K562 (cell line): ENCODE results near the gene NET1. TPM values are rescaled to one million over a fixed set of nuclear protein-coding genes. Genes with fewer than 3 reads are reported as not detected.

ENCODE experiments used
- ATAC-seq: fragments of 200-7000 bp; cut with Tn5 transposase; 3 replicates; pipeline ENCODE4 v1.9.1; 2020; ENCODE audit warnings: moderate library complexity
- BruUV-seq: library from RNA; stranded (reverse); fragments of 400-500 nt; replicated peaks from 2 replicates; lab custom pipeline; 2021; lab: Mats Ljungman, UMichigan
- CTCF ChIA-PET: fragments of 300-600 bp; formaldehyde crosslinking; extraction: SDS; loops from one replicate; lab custom pipeline; 2021; ENCODE audit warnings: low intra/inter-chr PET ratio; lab: Yijun Ruan, JAX
- POLR2A ChIA-PET: fragments of 300-600, 350-650 bp; sonication (Branson Sonifier 250); formaldehyde crosslinking; extraction: SDS; loops from one replicate; lab custom pipeline; 2021; ENCODE audit warnings: antibody characterized with exemption, inconsistent platforms; lab: Yijun Ruan, JAX
- DNase-seq, 4 experiments: peaks; one replicate each; pipeline versions ENCODE4 v3.0.0 to v3.0.0-alpha.2; 2011 to 2018; ENCODE audit warnings: low spot score in 3 of 4, mixed read lengths in 3 of 4; ENCODE audit errors: extremely low read depth in 1 of 4
- FAIRE-seq: peaks from 2 replicates; lab custom pipeline; 2011; peaks lifted over from hg19 to GRCh38; lab: Jason Lieb, UNC
- H2AFZ ChIP-seq: 2 replicates; pipeline ENCODE4 v1.6.0; 2011; ENCODE audit warnings: low read depth, low read length, control low read depth, inconsistent platforms
- H3K27ac ChIP-seq: fragments of 200-600 bp; 3 replicates; pipeline ENCODE4 v1.8.0; 2011; ENCODE audit warnings: low read depth, mild to moderate bottlenecking, control low read depth, inconsistent platforms, low read length, moderate library complexity, mixed read lengths; ENCODE audit errors: extremely low read depth
- H3K27me3 ChIP-seq, 2 experiments: fragments of 300-600 bp in 1 of 2; 2 replicates in 1 of 2; 3 replicates in 1 of 2; pipeline versions ENCODE4 v1.6.0 to v1.8.0; 2011; ENCODE audit warnings: inconsistent platforms in 2 of 2, low read length in 2 of 2, mild to moderate bottlenecking in 1 of 2, mixed read lengths in 1 of 2, moderate library complexity in 1 of 2; ENCODE audit not compliant: control insufficient read depth in 2 of 2, insufficient read depth in 2 of 2
- H3K36me3 ChIP-seq: fragments of 300-600 bp; 3 replicates; pipeline ENCODE4 v1.8.0; 2011; ENCODE audit warnings: mild to moderate bottlenecking, low read length, inconsistent platforms; ENCODE audit not compliant: control insufficient read depth, insufficient read depth
- H3K4me1 ChIP-seq, 2 experiments: fragments of 200-600 bp in 1 of 2; replicated peaks in 1 of 2; 2 replicates in 1 of 2; 3 replicates in 1 of 2; pipeline versions ENCODE4 v1.5.1 to v1.8.0; 2011; ENCODE audit warnings: inconsistent platforms in 2 of 2, low read length in 2 of 2, mild to moderate bottlenecking in 1 of 2, mixed read lengths in 1 of 2, moderate library complexity in 1 of 2; ENCODE audit not compliant: control insufficient read depth in 2 of 2, insufficient read depth in 2 of 2
- H3K4me2 ChIP-seq: 2 replicates; pipeline ENCODE4 v1.6.1; 2011; ENCODE audit warnings: low read length, control low read depth, inconsistent platforms, mixed read lengths; ENCODE audit not compliant: insufficient read depth
- H3K4me3 ChIP-seq: fragments of 200-600 bp; sonication (generic), shearing (Covaris generic); 2 replicates; pipeline ENCODE4 v1.5.1; 2016; ENCODE audit warnings: control low read depth, inconsistent platforms
- H3K79me2 ChIP-seq: fragments of 200-600 bp; 3 replicates; pipeline ENCODE4 v1.8.0; 2011; ENCODE audit warnings: low read length, inconsistent platforms; ENCODE audit not compliant: control insufficient read depth, insufficient read depth
- H3K9ac ChIP-seq, 2 experiments: 2 replicates each; pipeline versions ENCODE4 v1.6.0 to v1.6.1; 2011; ENCODE audit warnings: low read depth in 2 of 2, low read length in 2 of 2, control low read depth in 1 of 2, inconsistent platforms in 1 of 2, mild to moderate bottlenecking in 1 of 2, mixed read lengths in 1 of 2; ENCODE audit not compliant: insufficient read depth in 1 of 2
- H3K9me1 ChIP-seq: one replicate; pipeline ENCODE4 v1.6.0; 2011; ENCODE audit warnings: inconsistent platforms, mild to moderate bottlenecking, low read length, moderate library complexity; ENCODE audit not compliant: control insufficient read depth, insufficient read depth
- H3K9me3 ChIP-seq: replicated peaks from 2 replicates; pipeline ENCODE4 v1.5.1; 2011; ENCODE audit warnings: low read depth, low read length, inconsistent platforms; ENCODE audit not compliant: control insufficient read depth, insufficient read depth
- H4K20me1 ChIP-seq: replicated peaks from 2 replicates; pipeline ENCODE4 v1.6.1; 2011; ENCODE audit warnings: low read length, inconsistent platforms, mixed read lengths; ENCODE audit not compliant: control insufficient read depth, insufficient read depth
- NCOA4 ChIP-seq: fragments of 450-650 bp; IDR thresholded peaks from 2 replicates; pipeline ENCODE4 v1.6.1; 2018; ENCODE audit warnings: mild to moderate bottlenecking; ENCODE audit not compliant: partially characterized antibody
- NFATC3 ChIP-seq: fragments of 450-650 bp; IDR thresholded peaks from 2 replicates; pipeline ENCODE4 v1.6.1; 2017; ENCODE audit warnings: mild to moderate bottlenecking
- RBFOX2 ChIP-seq: fragments of 200-400 bp; formaldehyde crosslinking; IDR thresholded peaks from 2 replicates; pipeline ENCODE4 v1.6.1; 2017; ENCODE audit warnings: low read depth, mild to moderate bottlenecking, low read length, moderate library complexity
- SUPT5H ChIP-seq: fragments of 450-650 bp; IDR thresholded peaks from 2 replicates; pipeline ENCODE4 v1.6.1; 2016
- TAL1 ChIP-seq: fragments of 450-650 bp; IDR thresholded peaks from 2 replicates; pipeline ENCODE4 v1.6.1; 2016; ENCODE audit warnings: mild to moderate bottlenecking
- ZNF12 ChIP-seq: sonication (generic); formaldehyde crosslinking; IDR thresholded peaks from 2 replicates; pipeline ENCODE4 v1.4.0; 2020; ENCODE audit warnings: mild to moderate bottlenecking, missing genetic modification reagents
- WGBS: fragments of 100-300 bp; shearing (Covaris generic); methylation state at CpG from one replicate; pipeline ENCODE4 v1.1.6; 2016; ENCODE audit warnings: low coverage, mixed read lengths; ENCODE audit not compliant: insufficient coverage; ENCODE audit errors: missing lambda C conversion rate; 5-methylcytosine and 5-hydroxymethylcytosine counted together
- in situ Hi-C: fragments of 300-500 bp; cut with MboI; formaldehyde crosslinking; loops from 4 replicates; pipeline ENCODE4 v1.15.0; 2018; ENCODE audit warnings: inconsistent platforms, mixed read lengths
- intact Hi-C: fragments of 100-400 bp; cut with micrococcal nuclease; formaldehyde crosslinking; loops from 2 replicates; pipeline ENCODE4 v1.14.2; 2022
- polyA plus RNA-seq, 8 experiments: library from polyadenylated mRNA; depleted of rRNA in 4 of 8; stranded (reverse) in 5 of 8; unstranded in 3 of 8; fragments of >200 nt; fragmentation: Nextera tagmentation in 2 of 8; fragmentation: Illumina TruSeq in 1 of 8; extraction: Ambion mirVana in 2 of 8; extraction: Trizol in 1 of 8; gene quantifications; 2 replicates each; pipeline versions ENCODE4 v1.2.1 to v1.2.3, GENCODE V29; 2011 to 2014; ENCODE audit warnings: inconsistent platforms in 1 of 8, missing spikeins in 1 of 8
- total RNA-seq, 7 experiments: library from RNA; depleted of rRNA in 6 of 7; stranded (reverse); fragments of >200 nt in 6 of 7; fragmentation: Illumina TruSeq in 2 of 7; extraction: Trizol in 2 of 7; gene quantifications; 2 replicates each; pipeline versions ENCODE4 v1.2.1 to v1.2.3, GENCODE V29; 2011 to 2021; ENCODE audit warnings: low replicate concordance in 1 of 7

Gene NET1
- total and polyA plus RNA-seq, 9 of the 15 experiments (the other 6 are each of a cell fraction or from before 2014, with no cell fraction given) = 47.4 to 258 (median 106) TPM

GRCh38 chr10:5413012-5413938 lies 918 bp downstream of the NET1 start (continued):
- TF ChIP-seq NFATC3 = 0 out of 2 replicates have a peak, but pooled peaks have one; percentile 24
- TF ChIP-seq NCOA4 = no peak
- no peak for TF ChIP-seq ZNF12 (CRISPR knock-in tag)
- TF ChIP-seq SUPT5H = no peak

GRCh38 chr10:5416981-5417380 lies 4.6 kb downstream of the NET1 start:
- Histone ChIP-seq H4K20me1 (no peaks in the 10 kb centered on the region; the same call in 1 of the 2 replicates), H3K4me2 (no peak overlapping the region), H3K4me3 (no peak overlapping the region), H3K27me3 (no peaks in the 10 kb centered on the region), H3K9ac (no peak overlapping the region), H3K9me3 (no peaks in the 10 kb centered on the region; the same call in 1 of the 2 replicates), H3K9me1 (no peaks in the 10 kb centered on the region), H3K27ac (no peak overlapping the region), H3K79me2 (peaks cover 99% of the 10 kb centered on the region), H3K4me1 (peaks cover 8% of the 10 kb centered on the region in 2 experiments; a peak in 4 of 5 replicates), H2AFZ (no peak overlapping the region), H3K36me3 (peaks cover 36% of the 10 kb centered on the region)
- intact Hi-C loops (no loop called here), in situ Hi-C loops (no loop called here)
- POLR2A ChIA-PET = interaction anchor here (1.0 to 1.4 kb wide), 2 partner anchors 8 to 13 kb away, joined by 3 read pairs; partner anchors contain the start of gene TUBAL3
- no TSS peak for BruUV-seq
- CTCF ChIA-PET = no interaction called here
- FAIRE-seq = no peak
- 96% methylated on average over 11 of the region's 11 CpGs for WGBS
- no peak for DNase-seq
- ATAC-seq = no peak
- TF ChIP-seq TAL1 (no peak), RBFOX2 (0 out of 2 replicates have a peak, but pooled peaks have one; percentile 25)
